ENCODE data around the gene MGLL.

The MGLL gene

GRCh38 chr3:127834771-127835170 lies 12.5 kb upstream of the MGLL start:
- no peak for FAIRE-seq

DNA sequence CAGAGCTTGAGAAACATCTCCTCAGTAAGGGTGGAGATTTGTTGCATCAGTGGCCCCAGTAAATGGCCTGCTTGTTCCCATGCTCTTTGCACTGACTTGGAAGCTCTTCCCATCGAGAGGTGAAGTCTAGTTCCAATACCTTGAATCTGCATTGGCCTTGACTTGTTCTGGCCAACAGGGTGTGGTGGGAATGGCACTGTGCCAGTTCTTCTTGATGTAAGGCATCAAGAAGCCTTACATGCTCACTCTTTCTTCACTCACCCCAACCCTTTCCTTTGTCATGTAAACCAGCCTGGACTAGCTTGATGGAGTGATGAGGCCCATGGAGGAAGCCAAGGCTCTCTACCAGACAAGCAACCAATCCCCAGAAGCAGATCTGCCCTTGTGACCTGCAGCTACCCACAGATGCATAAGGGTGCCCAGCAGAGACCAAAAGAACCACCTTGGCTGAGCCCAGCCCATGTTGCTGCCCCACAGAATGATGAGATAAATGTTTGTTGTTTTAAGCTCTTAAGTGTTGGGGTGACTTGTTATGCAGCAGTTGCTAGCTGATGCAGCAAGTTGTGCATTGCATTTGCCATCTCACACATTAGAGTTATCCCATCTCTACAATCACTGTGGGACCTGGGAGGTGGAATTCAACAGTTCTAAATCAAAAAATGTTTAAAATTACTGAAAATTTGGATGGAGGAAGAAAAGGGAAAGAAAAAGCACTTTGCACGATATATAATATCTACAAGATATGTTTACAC lies 11.1 kb upstream of the MGLL start:
- FAIRE-seq: no peak

DNA sequence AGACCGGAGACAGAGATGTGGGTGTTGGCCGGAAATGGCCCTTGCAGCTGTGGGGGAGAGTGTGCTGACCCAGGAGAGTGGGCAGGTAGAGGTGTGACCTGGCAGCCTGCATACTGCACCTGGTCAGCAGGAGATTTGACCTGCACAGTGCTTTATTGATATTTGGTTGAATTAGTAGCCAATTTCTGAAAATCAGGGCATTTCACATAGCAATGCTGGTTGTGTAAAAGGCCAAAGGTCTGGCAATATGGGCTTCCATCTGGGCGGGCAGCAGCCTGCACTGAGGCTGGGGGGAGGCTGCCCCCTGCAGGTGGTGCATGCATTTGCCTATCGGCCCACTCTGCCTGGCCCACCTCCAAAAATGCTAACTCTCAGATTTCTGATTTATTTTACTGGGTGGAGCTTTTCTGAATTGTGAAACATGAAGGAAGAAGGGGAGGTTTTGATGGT lies 9.4 kb upstream of the MGLL start:
- no peak for FAIRE-seq

- FAIRE-seq: no peak
Observed at GRCh38 chr3:127829537-127829936, 7.2 kb upstream of the MGLL start.

- FAIRE-seq: no peak
Observed at GRCh38 chr3:127827808-127828207, 5.5 kb upstream of the MGLL start.

- FAIRE-seq: no peak
Observed at GRCh38 chr3:127825756-127826155, 3.4 kb upstream of the MGLL start.

DNA sequence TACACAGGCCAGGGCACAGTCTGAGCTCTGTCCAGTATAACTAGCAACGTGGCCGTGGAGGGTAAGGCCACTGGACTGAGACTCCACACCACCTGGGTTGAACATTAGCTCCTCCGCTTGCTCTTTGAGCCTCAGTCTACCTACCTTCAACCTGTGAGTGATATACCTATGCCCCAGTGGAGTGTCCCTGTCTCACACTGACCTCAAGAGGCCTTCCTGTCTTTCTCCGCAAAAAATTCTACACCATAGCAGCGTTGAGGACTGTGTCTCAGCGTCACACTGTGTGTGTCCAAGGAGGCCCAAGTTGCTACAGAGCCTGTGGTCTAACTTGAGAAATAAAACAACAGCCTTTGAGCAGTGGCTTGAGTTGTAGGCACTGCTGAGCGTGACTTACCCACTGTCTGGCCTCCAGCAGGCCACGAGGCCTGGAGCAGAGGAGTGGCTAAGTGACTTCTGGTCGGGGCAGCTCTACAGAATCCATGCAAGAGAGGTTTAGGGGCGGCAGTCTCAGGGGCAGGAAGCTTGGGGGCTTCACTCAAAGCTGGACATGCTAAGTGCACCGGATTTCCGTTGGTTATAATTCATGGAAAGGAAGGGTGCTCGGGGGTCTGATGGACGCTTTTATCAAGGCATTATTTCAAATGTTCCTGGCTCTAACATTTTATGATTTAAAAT lies 2.0 kb upstream of the MGLL start:
- no peak for FAIRE-seq

DNA sequence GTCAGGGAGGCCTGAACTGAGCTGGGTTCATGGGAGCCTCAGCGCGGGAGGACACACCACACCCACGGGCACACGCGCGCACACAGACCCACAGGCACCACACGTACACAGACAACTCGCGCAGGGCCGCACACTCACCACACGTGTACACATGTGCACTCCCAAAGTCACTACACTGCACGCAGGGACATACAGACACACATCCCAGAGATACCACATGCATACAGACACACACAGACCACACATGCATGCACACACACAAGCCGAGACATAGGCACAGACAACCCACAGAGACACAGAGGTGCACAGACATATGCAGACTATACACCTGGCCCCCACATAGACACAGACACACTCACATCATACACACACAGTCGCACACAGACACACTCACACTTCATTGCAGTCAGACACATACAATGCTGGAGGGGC lies 1.1 kb upstream of the MGLL start:
- no peak for FAIRE-seq

DNA sequence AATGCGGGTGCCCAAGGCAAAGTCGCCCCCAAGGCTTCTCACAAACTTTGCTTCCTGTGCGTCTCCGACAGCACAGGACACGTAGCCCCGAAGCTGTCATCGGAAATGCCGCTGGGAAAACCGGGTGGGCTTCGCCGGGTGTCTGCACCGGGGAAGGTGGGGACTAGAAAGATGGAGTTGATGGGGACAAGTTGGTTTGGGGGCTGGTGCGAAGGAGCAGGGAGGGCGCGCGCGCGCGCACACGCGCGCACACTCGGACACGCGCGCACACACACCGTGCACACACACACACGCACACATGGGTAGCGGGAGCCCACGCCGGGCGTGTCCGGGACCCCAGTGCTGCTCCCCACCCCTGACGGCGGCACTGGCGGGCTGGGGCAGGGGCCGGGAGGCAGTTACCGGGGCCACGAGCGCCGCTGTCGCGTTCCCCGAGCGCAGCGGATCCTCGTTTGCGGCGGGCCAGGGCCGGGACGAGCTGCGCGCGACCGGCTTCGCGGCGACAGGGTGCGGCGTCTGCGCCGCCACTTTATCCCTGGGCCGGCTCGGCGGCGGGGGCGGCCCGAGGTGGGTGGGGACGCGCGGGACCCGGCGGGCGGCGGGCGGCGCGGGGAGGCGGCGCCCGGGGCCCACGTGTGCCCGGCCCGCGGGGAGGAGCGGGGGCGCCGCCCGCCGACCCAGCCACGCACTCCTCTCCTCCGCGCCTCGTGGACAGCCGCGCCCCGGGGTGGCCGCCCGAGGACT lies 539 bp upstream of the MGLL start:
- no peak for FAIRE-seq

DNA sequence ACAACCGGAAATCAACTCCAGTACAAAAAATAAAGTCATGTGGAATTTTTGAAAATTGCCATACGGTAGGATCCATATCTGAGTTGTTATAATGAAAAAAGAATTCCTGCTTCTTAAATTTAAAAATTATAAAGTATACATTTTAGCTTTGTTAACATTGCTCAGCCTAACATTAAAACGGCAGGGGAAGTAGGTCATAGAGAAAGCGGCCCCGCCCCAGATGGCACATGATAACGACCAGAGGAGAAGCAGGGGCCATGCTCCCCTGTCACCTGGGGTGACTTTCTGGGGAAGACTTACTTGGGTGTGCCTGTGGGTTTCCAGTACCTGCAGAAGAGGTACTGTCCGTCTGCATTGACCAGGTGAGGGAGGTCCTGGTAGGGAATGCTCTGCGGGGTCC lies 921 bp downstream of the MGLL start:
- no peak for FAIRE-seq

DNA sequence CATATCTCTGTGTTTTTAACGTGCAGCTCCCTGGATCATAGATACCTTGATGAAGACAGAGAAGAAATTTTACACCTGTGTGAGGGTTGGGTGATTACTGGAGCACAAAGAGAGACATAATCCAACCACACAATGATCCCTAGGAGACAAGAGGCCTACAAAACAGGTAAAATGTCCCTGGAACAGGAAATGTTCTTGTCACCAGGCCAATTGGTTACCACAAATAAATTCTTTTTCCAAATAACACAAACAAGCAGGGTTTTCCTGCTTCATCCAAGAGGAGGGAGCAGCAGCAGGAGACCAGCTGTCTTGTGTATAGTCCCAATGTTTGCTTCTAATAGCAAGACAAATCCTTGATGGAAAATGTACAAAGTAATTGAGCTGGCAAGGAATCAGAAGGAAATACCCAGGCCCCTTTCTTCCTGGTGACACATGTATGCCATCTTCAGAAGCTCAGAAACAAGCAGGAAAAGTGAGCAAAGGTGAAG lies 1.4 kb downstream of the MGLL start:
- FAIRE-seq: no peak

- no peak for FAIRE-seq
Observed at GRCh38 chr3:127820221-127820825, 2.0 kb downstream of the MGLL start.

DNA sequence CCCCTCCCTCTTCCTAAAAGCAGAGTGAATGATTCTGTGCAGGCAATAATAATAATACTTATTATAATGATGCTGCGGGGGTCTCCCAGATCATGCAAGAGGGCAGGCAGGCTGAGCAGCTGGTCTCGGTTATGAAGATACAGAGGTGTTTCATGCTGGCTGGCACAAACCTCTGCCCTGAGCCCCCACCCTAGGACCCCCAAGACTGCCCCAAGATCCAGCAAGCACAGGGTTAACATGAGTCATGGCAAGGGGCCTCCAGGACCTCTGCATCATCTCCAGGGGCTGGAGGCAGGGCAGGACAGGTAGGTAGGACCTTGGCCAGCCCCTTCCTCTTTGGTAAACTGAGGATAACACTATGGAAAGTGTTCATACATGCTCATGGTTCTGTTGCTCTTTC lies 2.7 kb downstream of the MGLL start:
- no peak for FAIRE-seq

DNA sequence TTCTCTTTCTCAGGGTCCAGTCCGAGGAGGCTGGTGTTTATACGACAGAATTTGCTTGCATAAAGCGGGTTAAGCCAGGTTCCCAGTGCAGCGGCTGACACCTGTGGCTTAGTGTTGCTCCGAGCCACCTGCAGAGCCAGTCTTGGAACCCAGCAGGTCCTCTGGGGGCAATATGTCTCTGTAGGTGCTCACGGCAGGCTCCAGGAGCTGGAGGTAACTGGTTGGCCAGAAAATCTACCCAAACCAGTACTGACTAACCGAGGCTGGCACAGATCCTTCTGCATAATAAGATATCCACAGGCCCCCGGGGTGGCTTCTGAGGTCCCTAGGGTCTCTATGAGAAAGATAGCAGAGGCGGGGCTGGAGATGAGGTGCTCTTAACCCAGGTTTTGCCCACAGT lies 3.2 kb downstream of the MGLL start:
- no peak for FAIRE-seq

- FAIRE-seq: no peak
Observed at GRCh38 chr3:127817406-127817841, 4.9 kb downstream of the MGLL start.

DNA sequence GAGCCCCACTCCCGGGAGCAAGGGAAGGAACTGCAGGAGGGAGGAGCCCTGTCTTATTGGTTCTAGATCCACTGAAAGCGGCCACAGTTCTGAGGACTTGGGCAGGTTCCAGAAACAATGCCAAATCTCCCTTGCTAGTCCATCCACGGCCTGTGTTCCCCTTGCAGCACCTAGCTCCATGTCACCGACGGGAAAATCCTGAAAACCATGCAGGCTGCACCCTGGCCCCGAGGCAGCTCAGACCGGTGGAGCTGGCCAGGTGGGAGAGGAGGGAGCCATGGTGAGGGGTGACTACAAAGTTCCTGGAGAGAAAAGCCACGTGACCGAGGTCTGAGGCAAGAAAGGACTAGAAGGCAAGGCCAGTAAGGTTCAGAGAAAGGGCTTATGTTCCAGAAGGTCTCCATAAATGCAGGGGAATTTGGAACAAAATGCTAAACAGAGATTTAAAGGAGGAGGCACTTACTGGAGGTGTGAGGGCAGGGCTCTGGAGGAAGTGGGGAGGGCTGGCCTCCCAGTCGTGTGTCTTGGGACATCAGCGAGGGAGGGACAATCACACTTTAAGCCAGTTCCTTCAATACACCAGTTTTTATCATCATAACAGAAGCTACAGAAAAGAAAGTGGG lies 5.4 kb downstream of the MGLL start:
- no peak for FAIRE-seq

GRCh38 chr3:127815641-127816605 lies 6.4 kb downstream of the MGLL start:
- FAIRE-seq: no peak

DNA sequence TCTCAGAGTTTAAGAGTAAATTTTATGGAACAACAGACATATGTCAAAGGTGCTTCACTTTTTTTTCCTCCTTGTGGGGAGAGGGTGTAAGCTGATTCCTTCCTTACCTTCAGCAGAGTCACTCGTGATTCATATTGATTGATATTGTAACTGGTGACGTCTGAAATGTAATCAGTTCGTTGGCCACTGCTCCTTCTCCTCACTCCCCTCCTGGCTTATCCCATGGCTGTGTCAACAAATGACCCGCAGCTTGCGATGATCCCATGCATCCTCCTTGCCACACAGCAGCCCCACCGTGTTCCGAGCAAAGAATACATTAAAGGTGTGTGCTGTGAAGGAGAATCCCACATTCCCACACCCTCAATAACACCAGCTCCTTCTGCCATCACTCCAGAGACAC lies 7.3 kb downstream of the MGLL start:
- FAIRE-seq: no peak

DNA sequence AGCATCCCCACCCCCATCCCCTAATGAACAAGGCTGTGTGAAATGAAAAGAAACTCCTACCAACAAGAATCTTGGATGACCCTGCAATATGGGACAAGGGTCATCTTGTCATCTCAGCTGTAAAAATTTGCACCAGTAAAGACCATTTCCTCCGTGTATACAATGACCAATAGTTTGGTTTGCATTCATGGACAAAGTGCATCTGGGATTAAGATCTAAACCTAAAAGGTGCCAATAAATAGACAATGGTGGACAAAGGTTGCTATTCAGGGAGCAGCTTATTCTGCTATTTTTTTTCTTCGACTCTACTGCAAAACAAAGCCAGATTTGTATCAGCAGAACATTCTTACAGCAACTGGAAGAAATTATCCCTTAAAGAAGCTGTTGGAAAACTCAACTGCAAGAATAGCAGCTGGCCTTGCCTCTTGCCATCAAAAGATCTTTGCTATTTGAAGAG lies 8.0 kb downstream of the MGLL start:
- FAIRE-seq: no peak

GRCh38 chr3:127812151-127812550 lies 10.2 kb downstream of the MGLL start:
- FAIRE-seq: no peak

- FAIRE-seq: no peak
Observed at GRCh38 chr3:127811717-127812116, 10.6 kb downstream of the MGLL start.

Measured in colon (tissue), 2 donors.